ENCODE measurements around the gene RAVER1. TPM values are rescaled to one million over a fixed set of nuclear protein-coding genes. Genes with fewer than 3 reads are reported as not detected.

Gene RAVER1
- total RNA-seq, 1 experiment from 2014 or later, result 87.7 TPM

- Histone ChIP-seq H3K4me3 (ENCODE audit: low read depth, low read length, poor library complexity, severe bottlenecking) (no peak overlapping the region), H3K4me1 (ENCODE audit: insufficient read depth, low read length, poor library complexity, severe bottlenecking) (peaks cover 6% of the 10 kb centered on the region), H3K36me3 (ENCODE audit: insufficient read depth, low read length, poor library complexity, severe bottlenecking) (no peaks in the 10 kb centered on the region), H3K9me3 (ENCODE audit: low read depth, low read length, poor library complexity, severe bottlenecking) (no peaks in the 10 kb centered on the region), H3K27me3 (replicated peaks; ENCODE audit: insufficient read depth, low read depth, low read length, poor library complexity) (no peaks in the 10 kb centered on the region), H3K27ac (ENCODE audit: low read depth, low read length, poor library complexity, severe bottlenecking) (no peak overlapping the region)
- no peak for TF ChIP-seq CTCF (conservative IDR thresholded peaks at IDR 0.05; ENCODE audit: low read depth, low read length)
- TF ChIP-seq EZH2 (IDR thresholded peaks at IDR 0.05; ENCODE audit: borderline replicate concordance, low read depth, low read length, poor library complexity, severe bottlenecking), result no peak
- no TSS peak for BruUV-seq (replicated peaks)
- ChIA-PET POLR2A (ENCODE audit: low non-redundant PET) (no interaction called here), CTCF (interaction anchor here (0.5 to 3.1 kb wide), 5 partner anchors 8 to 119 kb away, joined by 3 to 50 read pairs (median 4); no protein-coding TSS in a partner anchor)
- intact Hi-C loops (cut with micrococcal nuclease; ENCODE audit: unreplicated experiment), result no loop called here
- no peak for DNase-seq (ENCODE audit: low spot score)
Measured at GRCh38 chr19:10271543-10272086, 61.7 kb downstream of the RAVER1 start.

- no TSS peak for BruUV-seq (replicated peaks)
- Histone ChIP-seq H3K27me3 (replicated peaks; ENCODE audit: insufficient read depth, low read depth, low read length, poor library complexity) (no peaks in the 10 kb centered on the region), H3K4me1 (ENCODE audit: insufficient read depth, low read length, poor library complexity, severe bottlenecking) (peaks cover 6% of the 10 kb centered on the region), H3K36me3 (ENCODE audit: insufficient read depth, low read length, poor library complexity, severe bottlenecking) (no peaks in the 10 kb centered on the region), H3K4me3 (ENCODE audit: low read depth, low read length, poor library complexity, severe bottlenecking) (peak within 1 kb of the TSS; percentile 32), H3K27ac (ENCODE audit: low read depth, low read length, poor library complexity, severe bottlenecking) (no peak within 1 kb of the TSS), H3K9me3 (ENCODE audit: low read depth, low read length, poor library complexity, severe bottlenecking) (no peaks in the 10 kb centered on the region)
- ChIA-PET POLR2A (ENCODE audit: low non-redundant PET) (interaction anchor here (0.6 kb wide), 1 partner anchor 113 kb away, joined by 3 read pairs; no protein-coding TSS in a partner anchor), CTCF (interaction anchor here (1.0 to 3.1 kb wide), 4 partner anchors 9 to 120 kb away, joined by 3 to 50 read pairs (median 4); no protein-coding TSS in a partner anchor)
- intact Hi-C loops (cut with micrococcal nuclease; ENCODE audit: unreplicated experiment), result no loop called here
- DNase-seq (ENCODE audit: low spot score), result no peak
- TF ChIP-seq CTCF (conservative IDR thresholded peaks at IDR 0.05; ENCODE audit: low read depth, low read length), result no peak
- no peak for TF ChIP-seq EZH2 (IDR thresholded peaks at IDR 0.05; ENCODE audit: borderline replicate concordance, low read depth, low read length, poor library complexity, severe bottlenecking)
Measured at GRCh38 chr19:10270616-10271394, 62.5 kb downstream of the RAVER1 start, which contains the start of gene ICAM1. TSS of gene ICAM1 (plus strand) at chr19:10271120. CDS start at chr19:10271160, 40 bp downstream.

GRCh38 chr19:10270180-10270615, 63.1 kb downstream of the RAVER1 start:
- Histone ChIP-seq H3K36me3 (ENCODE audit: insufficient read depth, low read length, poor library complexity, severe bottlenecking) (no peaks in the 10 kb centered on the region), H3K27me3 (replicated peaks; ENCODE audit: insufficient read depth, low read depth, low read length, poor library complexity) (no peaks in the 10 kb centered on the region), H3K9me3 (ENCODE audit: low read depth, low read length, poor library complexity, severe bottlenecking) (no peaks in the 10 kb centered on the region), H3K4me1 (ENCODE audit: insufficient read depth, low read length, poor library complexity, severe bottlenecking) (peaks cover 6% of the 10 kb centered on the region), H3K27ac (ENCODE audit: low read depth, low read length, poor library complexity, severe bottlenecking) (no peak overlapping the region), H3K4me3 (ENCODE audit: low read depth, low read length, poor library complexity, severe bottlenecking) (peak overlapping the region; percentile 32)
- CTCF ChIA-PET, result interaction anchor here (1.2 to 3.1 kb wide), 3 partner anchors 10 to 121 kb away, joined by 4 to 50 read pairs (median 4); no protein-coding TSS in a partner anchor
- intact Hi-C loops (cut with micrococcal nuclease; ENCODE audit: unreplicated experiment), result no loop called here
- DNase-seq (ENCODE audit: low spot score), result no peak
- TF ChIP-seq CTCF (conservative IDR thresholded peaks at IDR 0.05; ENCODE audit: low read depth, low read length), result no peak
- TF ChIP-seq EZH2 (IDR thresholded peaks at IDR 0.05; ENCODE audit: borderline replicate concordance, low read depth, low read length, poor library complexity, severe bottlenecking), result no peak
- BruUV-seq (replicated peaks), result no TSS peak
- POLR2A ChIA-PET (ENCODE audit: low non-redundant PET), result interaction anchor here (0.6 kb wide), 1 partner anchor 113 kb away, joined by 3 read pairs; no protein-coding TSS in a partner anchor

Measured in A673 (cell line).